DOHH2 (cell line): ENCODE measurements around the gene ACTN4.

Source experiments
- H3F3A ChIP-seq: fragments of 200-600 bp; sonication (generic), shearing (Covaris generic); 2 replicates; pipeline ENCODE4 v1.6.0; 2016; ENCODE audit warnings: antibody characterized with exemption, mild to moderate bottlenecking; ENCODE audit not compliant: control insufficient read depth, insufficient read depth
- H3K27ac ChIP-seq: fragments of 200-600 bp; sonication (generic); 2 replicates; pipeline ENCODE4 v1.5.1; 2014; ENCODE audit warnings: low read depth, mild to moderate bottlenecking, low read length, moderate library complexity
- H3K27me3 ChIP-seq: fragments of 200-600 bp; sonication (generic); 2 replicates; pipeline ENCODE4 v1.6.1; 2014; ENCODE audit warnings: mild to moderate bottlenecking, low read length, mixed read lengths; ENCODE audit not compliant: control insufficient read depth
- H3K36me3 ChIP-seq: fragments of 200-600 bp; sonication (generic); 2 replicates; pipeline ENCODE4 v1.6.1; 2014; ENCODE audit warnings: mild to moderate bottlenecking, low read length, moderate library complexity, mixed read lengths; ENCODE audit not compliant: control insufficient read depth
- H3K4me1 ChIP-seq: fragments of 200-600 bp; sonication (generic); 2 replicates; pipeline ENCODE4 v1.6.1; 2014; ENCODE audit warnings: mild to moderate bottlenecking, low read length, mixed read lengths; ENCODE audit not compliant: control insufficient read depth
- H3K4me2 ChIP-seq: fragments of 200-600 bp; sonication (generic); 2 replicates; pipeline ENCODE4 v1.6.0; 2014; ENCODE audit warnings: mild to moderate bottlenecking, low read length, moderate library complexity
- H3K4me3 ChIP-seq: fragments of 200-600 bp; sonication (generic); 2 replicates; pipeline ENCODE4 v1.5.1; 2014; ENCODE audit warnings: mild to moderate bottlenecking, low read length, mixed read lengths
- H3K79me2 ChIP-seq: fragments of 200-600 bp; sonication (generic); 2 replicates; pipeline ENCODE4 v1.6.1; 2014; ENCODE audit warnings: mild to moderate bottlenecking, low read length, mixed read lengths; ENCODE audit not compliant: control insufficient read depth
- H3K9me2 ChIP-seq: fragments of 200-600 bp; sonication (generic); replicated peaks from 2 replicates; pipeline ENCODE4 v1.6.1; 2014; ENCODE audit warnings: mild to moderate bottlenecking, low read length, mixed read lengths; ENCODE audit not compliant: control insufficient read depth
- H3K9me3 ChIP-seq: fragments of 200-600 bp; sonication (generic); 2 replicates; pipeline ENCODE4 v1.6.1; 2014; ENCODE audit warnings: antibody characterized with exemption, low read length, mixed read lengths; ENCODE audit not compliant: control insufficient read depth, insufficient read depth
- H4K20me1 ChIP-seq: fragments of 200-600 bp; sonication (generic); 2 replicates; pipeline ENCODE4 v1.6.0; 2014; ENCODE audit warnings: low read depth, mild to moderate bottlenecking, antibody characterized with exemption, low read length, moderate library complexity; ENCODE audit not compliant: control insufficient read depth, insufficient read depth
- CTCF ChIP-seq: fragments of 200-600 bp; sonication (generic); IDR thresholded peaks from one replicate; pipeline ENCODE4 v1.5.1; 2014; ENCODE audit warnings: antibody characterized with exemption, mild to moderate bottlenecking, low read depth, low read length; ENCODE audit not compliant: poor library complexity, severe bottlenecking
- EZH2phosphoT487 ChIP-seq: fragments of 200-600 bp; sonication (generic); IDR thresholded peaks from 2 replicates; pipeline ENCODE4 v1.6.1; 2017; ENCODE audit warnings: borderline replicate concordance, mild to moderate bottlenecking, antibody characterized with exemption, low read length, moderate library complexity, mixed read lengths

Gene ACTN4

GRCh38 chr19:38774181-38774950, 126.9 kb downstream of the ACTN4 start:
- Histone ChIP-seq H3K4me2 (no peak overlapping the region), H3K36me3 (no peaks in the 10 kb centered on the region), H3K27ac (no peak overlapping the region), H3K4me3 (no peak overlapping the region), H3K9me2 (no peaks in the 10 kb centered on the region), H3K4me1 (peaks cover 8% of the 10 kb centered on the region), H3K27me3 (no peaks in the 10 kb centered on the region), H3K9me3 (no peaks in the 10 kb centered on the region), H3K79me2 (no peaks in the 10 kb centered on the region), H4K20me1 (no peaks in the 10 kb centered on the region), H3F3A (0 out of 2 replicates have a peak, but pooled peaks cover 3% of the 10 kb centered on the region)
- TF ChIP-seq EZH2phosphoT487 (no peak), CTCF (no peak)

GRCh38 chr19:38778733-38779132, 131.3 kb downstream of the ACTN4 start:
- no peaks in the 10 kb centered on the region for H3K9me3 ChIP-seq
- H3K79me2 ChIP-seq, result no peaks in the 10 kb centered on the region
- H3K9me2 ChIP-seq, result no peaks in the 10 kb centered on the region
- no peak overlapping the region for H3K4me2 ChIP-seq
- H3F3A ChIP-seq, result 0 out of 2 replicates have a peak, but pooled peaks cover 3% of the 10 kb centered on the region
- peaks cover 4% of the 10 kb centered on the region; the same call in 1 of the 2 replicates for H3K27me3 ChIP-seq
- no peaks in the 10 kb centered on the region for H4K20me1 ChIP-seq
- no peaks in the 10 kb centered on the region for H3K4me1 ChIP-seq
- H3K27ac ChIP-seq, result no peak overlapping the region
- no peak overlapping the region for H3K4me3 ChIP-seq
- H3K36me3 ChIP-seq, result no peaks in the 10 kb centered on the region
- TF ChIP-seq EZH2phosphoT487 (no peak), CTCF (no peak)

GRCh38 chr19:38780443-38780842, 133.0 kb downstream of the ACTN4 start:
- Histone ChIP-seq H3K4me1 (no peaks in the 10 kb centered on the region), H3K79me2 (no peaks in the 10 kb centered on the region), H3F3A (0 out of 2 replicates have a peak, but pooled peaks cover 2% of the 10 kb centered on the region), H3K27ac (no peak overlapping the region), H3K4me3 (no peak overlapping the region), H3K4me2 (no peak overlapping the region), H3K36me3 (no peaks in the 10 kb centered on the region), H3K9me3 (no peaks in the 10 kb centered on the region), H4K20me1 (no peaks in the 10 kb centered on the region), H3K27me3 (peaks cover 4% of the 10 kb centered on the region; the same call in 1 of the 2 replicates), H3K9me2 (no peaks in the 10 kb centered on the region)
- TF ChIP-seq EZH2phosphoT487 (no peak), CTCF (no peak)
